Aorta (tissue), 5 donors: ENCODE measurements around the gene USP47. TPM values are rescaled to one million over a fixed set of nuclear protein-coding genes. Genes with fewer than 3 reads are reported as not detected.

ENCODE experiments used
- ATAC-seq: fragments of 200-7000 bp; cut with Tn5 transposase; one replicate; pipeline ENCODE4 v1.9.1; 2022; ENCODE audit warnings: moderate library complexity; ENCODE audit not compliant: low FRiP score
- DNase-seq, 2 donors: peaks; one replicate each; pipeline ENCODE4 v3.0.0-alpha.2; 2020
- H3K27ac ChIP-seq, 2 donors: one replicate each; pipeline ENCODE4 v1.5.1; 2013; ENCODE audit warnings: low read length in 2 of 2, mild to moderate bottlenecking in 2 of 2, moderate library complexity in 2 of 2, control low read depth in 1 of 2, inconsistent platforms in 1 of 2, low read depth in 1 of 2
- H3K27me3 ChIP-seq, 2 donors: one replicate each; pipeline ENCODE4 v1.6.1; 2013; ENCODE audit warnings: control low read depth in 1 of 2, low read length in 1 of 2, mild to moderate bottlenecking in 1 of 2, moderate library complexity in 1 of 2; ENCODE audit not compliant: insufficient read depth in 2 of 2, control insufficient read depth in 1 of 2
- H3K36me3 ChIP-seq, 2 donors: one replicate each; pipeline ENCODE4 v1.6.1; 2013; ENCODE audit warnings: control low read depth in 1 of 2, low read length in 1 of 2, mild to moderate bottlenecking in 1 of 2; ENCODE audit not compliant: insufficient read depth in 2 of 2, control insufficient read depth in 1 of 2
- H3K4me1 ChIP-seq, 2 donors: one replicate each; pipeline ENCODE4 v1.6.1; 2013; ENCODE audit warnings: low read length in 2 of 2, control low read depth in 1 of 2, mild to moderate bottlenecking in 1 of 2, moderate library complexity in 1 of 2; ENCODE audit not compliant: insufficient read depth in 2 of 2, control insufficient read depth in 1 of 2
- H3K4me3 ChIP-seq, 2 donors: one replicate each; pipeline ENCODE4 v1.5.1; 2013; ENCODE audit warnings: low read length in 2 of 2, control low read depth in 1 of 2, mild to moderate bottlenecking in 1 of 2
- H3K9me3 ChIP-seq: one replicate; pipeline ENCODE4 v1.6.1; 2013; ENCODE audit warnings: mild to moderate bottlenecking, low read length; ENCODE audit not compliant: control insufficient read depth
- WGBS, 2 donors: extraction: QIAGEN DNeasy Blood & Tissue Kit; methylation state at CpG; one replicate each; pipeline ENCODE4 v1.1.7; 2013; 5-methylcytosine and 5-hydroxymethylcytosine counted together
- intact Hi-C, 2 donors: fragments of 100-400 bp; cut with DNase I; formaldehyde crosslinking; loops; one replicate each; pipeline versions ENCODE4 v1.14.2 to v1.15.0; 2022
- polyA plus RNA-seq, 2 donors: library from polyadenylated mRNA; stranded (reverse); fragments of 200-250 nt; gene quantifications; one replicate each; pipeline ENCODE4 v1.2.3, GENCODE V29; 2013
- total RNA-seq, 2 donors: library from RNA; stranded (reverse); fragmentation: NEBNext Ultra II Directional; extraction: Animal tissue kit (Norgen Biotek cat#: 25700); gene quantifications; one replicate each; pipeline ENCODE4 v1.2.1, GENCODE V29; 2021
- donor health status: healthy with polysubstance abuse.
- donor health status: Bipolar disorder and iron deficiency.
- donor health status: DM: no; HTN: no; CAD: no.
- donor health status: DM: no; HTN: no; CAD: no.
- donor health status: DM: yes; HTN: yes; CAD: no.

Gene USP47
- total and polyA plus RNA-seq, 4 donors: 23.2 to 74.9 (median 45.1) TPM

GRCh38 chr11:11967669-11968510 is 126.1 kb downstream of the USP47 start:
- intact Hi-C loops: no loop called here
- no peaks in the 10 kb centered on the region for H3K9me3 ChIP-seq
- ATAC-seq (no peak), DNase-seq (no peak)
- WGBS, 2 donors: 90 to 91% methylated on average over 11 of the region's 11 CpGs
- peaks cover 0 to 2% of the 10 kb centered on the region in 2 donors for H3K4me1 ChIP-seq
- H3K27ac ChIP-seq: no peak overlapping the region
- no peak overlapping the region for H3K4me3 ChIP-seq
- H3K27me3 ChIP-seq: no peaks in the 10 kb centered on the region
- H3K36me3 ChIP-seq: no peaks in the 10 kb centered on the region

GRCh38 chr11:11968511-11969280 is 126.9 kb downstream of the USP47 start:
- DNase-seq (peak in 1 of 2 donors; percentile 46), ATAC-seq (no peak)
- H3K9me3 ChIP-seq: no peaks in the 10 kb centered on the region
- 73 to 75% methylated on average over 11 of the region's 11 CpGs for WGBS, 2 donors
- no peaks in the 10 kb centered on the region for H3K27me3 ChIP-seq
- no peak overlapping the region for H3K4me3 ChIP-seq
- intact Hi-C loops: no loop called here
- H3K27ac ChIP-seq: no peak overlapping the region
- H3K4me1 ChIP-seq: peaks cover 0 to 2% of the 10 kb centered on the region in 2 donors
- no peaks in the 10 kb centered on the region for H3K36me3 ChIP-seq

GRCh38 chr11:11969380-11970215 is 127.8 kb downstream of the USP47 start:
- Histone ChIP-seq H3K4me1 (peaks cover 0 to 7% of the 10 kb centered on the region in 2 donors), H3K4me3 (no peak overlapping the region), H3K27me3 (no peaks in the 10 kb centered on the region), H3K36me3 (no peaks in the 10 kb centered on the region), H3K9me3 (no peaks in the 10 kb centered on the region), H3K27ac (no peak overlapping the region)
- intact Hi-C loops: loop anchor here (5.0 kb wide), 3 partner anchors 38 to 313 kb away; partner anchors contain the start of gene DKK3 (in 1 of the 2)
- 49 to 50% methylated on average over 19 of the region's 19 CpGs for WGBS, 2 donors
- ATAC-seq: no peak
- peak in 1 of 2 donors; percentile 62 for DNase-seq

GRCh38 chr11:11970556-11970955 is 128.8 kb downstream of the USP47 start:
- Histone ChIP-seq H3K27me3 (no peaks in the 10 kb centered on the region), H3K9me3 (no peaks in the 10 kb centered on the region), H3K4me3 (no peak overlapping the region), H3K27ac (no peak overlapping the region), H3K36me3 (no peaks in the 10 kb centered on the region), H3K4me1 (peaks cover 0 to 7% of the 10 kb centered on the region in 2 donors)
- DNase-seq: no peak
- WGBS, 2 donors: 98% methylated on average over 2 of the region's 2 CpGs
- intact Hi-C loops: loop anchor here (5.0 kb wide), 3 partner anchors 37 to 312 kb away; partner anchors contain the start of gene DKK3 (in 1 of the 2)
- ATAC-seq: no peak

- DNase-seq (no peak), ATAC-seq (no peak)
- no peaks in the 10 kb centered on the region for H3K9me3 ChIP-seq
- peak overlapping the region; percentile 96 to 98 for H3K27ac ChIP-seq
- no peak overlapping the region for H3K4me3 ChIP-seq
- H3K36me3 ChIP-seq: no peaks in the 10 kb centered on the region
- H3K27me3 ChIP-seq: no peaks in the 10 kb centered on the region
- intact Hi-C loops: loop anchor here (5.0 kb wide), 3 partner anchors 35 to 310 kb away; partner anchors contain the start of gene DKK3 (in 1 of the 2)
- H3K4me1 ChIP-seq: peaks cover 0 to 11% of the 10 kb centered on the region in 2 donors
- 91% methylated on average over 5 of the region's 5 CpGs for WGBS, 2 donors
These were observed 130.3 kb downstream of the USP47 start for GRCh38 chr11:11971906-11972547.

GRCh38 chr11:11972730-11973341 is 131.1 kb downstream of the USP47 start:
- DNase-seq (no peak), ATAC-seq (no peak)
- no peaks in the 10 kb centered on the region for H3K9me3 ChIP-seq
- 62% methylated on average over 3 of the region's 3 CpGs for WGBS, 2 donors
- no peaks in the 10 kb centered on the region for H3K36me3 ChIP-seq
- peak overlapping the region; percentile 96 to 98 for H3K27ac ChIP-seq
- H3K4me3 ChIP-seq: no peak overlapping the region
- intact Hi-C loops: loop anchor here (5.0 kb wide), 3 partner anchors 34 to 309 kb away; partner anchors contain the start of gene DKK3 (in 1 of the 2)
- H3K27me3 ChIP-seq: no peaks in the 10 kb centered on the region
- H3K4me1 ChIP-seq: peaks cover 0 to 11% of the 10 kb centered on the region in 2 donors

GRCh38 chr11:11973361-11973800 is 131.6 kb downstream of the USP47 start:
- WGBS, 2 donors: 0 to 9% methylated on average over 8 of the region's 8 CpGs
- Histone ChIP-seq H3K36me3 (no peaks in the 10 kb centered on the region), H3K4me3 (no peak overlapping the region), H3K27me3 (no peaks in the 10 kb centered on the region), H3K9me3 (no peaks in the 10 kb centered on the region), H3K27ac (peak overlapping the region; percentile 96 to 98), H3K4me1 (peaks cover 0 to 13% of the 10 kb centered on the region in 2 donors)
- intact Hi-C loops: loop anchor here (5.0 kb wide), 3 partner anchors 34 to 309 kb away; partner anchors contain the start of gene DKK3 (in 1 of the 2)
- DNase-seq: peak; percentile 87 to 91
- ATAC-seq: peak; percentile 72
